ENCODE measurements around the gene STAT4.

The STAT4 gene

GRCh38 chr2:190988910-190989309, 161.9 kb downstream of the STAT4 start:
- DNase-seq = no peak

- no peak for DNase-seq
These were observed 162.9 kb downstream of the STAT4 start for GRCh38 chr2:190987938-190988337.

GRCh38 chr2:190987116-190987515, 163.7 kb downstream of the STAT4 start:
- DNase-seq = no peak

- DNase-seq = no peak
These were observed 164.4 kb downstream of the STAT4 start for GRCh38 chr2:190986221-190986953.

GRCh38 chr2:190984595-190984994, 166.2 kb downstream of the STAT4 start:
- DNase-seq = no peak

GRCh38 chr2:190982262-190983034, 168.3 kb downstream of the STAT4 start:
- no peak for DNase-seq

GRCh38 chr2:190981733-190982132, 169.1 kb downstream of the STAT4 start:
- no peak for DNase-seq

GRCh38 chr2:190981333-190981732, 169.5 kb downstream of the STAT4 start:
- DNase-seq = no peak

GRCh38 chr2:190980630-190981209, 170.1 kb downstream of the STAT4 start:
- DNase-seq = peak; percentile 56

- peak; percentile 56 for DNase-seq
These were observed 170.7 kb downstream of the STAT4 start for GRCh38 chr2:190979906-190980629.

Data from NCI-H510A treated with DMSO at 0.1 percent for 48 hours (cell line).